Measurements from ENCODE around the gene GFRA3.

DNA sequence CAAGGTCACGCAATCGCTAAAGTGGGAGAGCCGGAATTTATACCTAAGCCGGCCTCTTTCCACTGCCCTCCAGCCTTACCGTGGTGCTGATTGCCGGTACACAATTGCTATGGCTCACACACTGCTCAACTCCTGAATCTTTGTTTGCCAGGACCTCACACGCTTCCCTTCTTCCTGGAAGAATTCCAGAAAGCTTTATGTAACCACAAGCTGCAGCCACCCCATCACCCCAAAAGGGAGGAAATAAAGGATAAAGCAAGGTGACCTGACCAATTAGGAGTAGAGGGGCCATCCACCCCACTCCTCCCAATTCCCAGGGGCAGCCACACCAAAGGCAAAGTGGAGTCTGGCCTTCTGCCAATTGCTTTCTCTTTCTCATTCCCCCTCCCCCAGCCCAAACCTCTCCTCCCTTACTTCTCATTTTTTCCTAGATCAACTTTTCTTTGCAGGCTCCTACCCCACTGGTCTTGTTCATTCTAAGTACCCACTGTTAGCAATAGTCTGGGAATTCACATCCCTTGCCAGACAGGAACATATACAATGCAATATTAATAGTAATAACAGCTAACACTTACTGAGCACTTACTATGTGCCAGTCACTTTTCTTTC, 43.3 kb downstream of the GFRA3 start:
- TF ChIP-seq CTCF (IDR thresholded peaks at IDR 0.05), result no peak
- no peak for TF ChIP-seq EZH2 (IDR thresholded peaks at IDR 0.05)
